Effector memory CD4-positive, alpha-beta T cell (primary cell): ENCODE results near the gene DHX38.

Experiments used
- DNase-seq, 3 donors: peaks; one replicate each; pipeline ENCODE4 v3.0.0-alpha.2; 2020
- H3K27ac ChIP-seq: 2 replicates; pipeline ENCODE4 v1.7.0; 2013; ENCODE audit warnings: mild to moderate bottlenecking, low read length, moderate library complexity; ENCODE audit not compliant: insufficient read depth, poor library complexity, severe bottlenecking
- H3K27me3 ChIP-seq: replicated peaks from 2 replicates; pipeline ENCODE4 v1.7.0; 2013; ENCODE audit warnings: mild to moderate bottlenecking, low read length; ENCODE audit not compliant: insufficient read depth, control insufficient read depth, poor library complexity, severe bottlenecking
- H3K36me3 ChIP-seq: 2 replicates; pipeline ENCODE4 v1.7.0; 2013; ENCODE audit warnings: mild to moderate bottlenecking, low read length, moderate library complexity; ENCODE audit not compliant: control insufficient read depth, insufficient read depth
- H3K4me1 ChIP-seq: 2 replicates; pipeline ENCODE4 v1.7.0; 2013; ENCODE audit warnings: low read length, mild to moderate bottlenecking; ENCODE audit not compliant: control insufficient read depth, insufficient read depth, poor library complexity, severe bottlenecking
- H3K4me3 ChIP-seq: 2 replicates; pipeline ENCODE4 v1.7.0; 2013; ENCODE audit warnings: low read length, low read depth, mild to moderate bottlenecking; ENCODE audit not compliant: insufficient read depth, poor library complexity, severe bottlenecking
- H3K9me3 ChIP-seq: 2 replicates; pipeline ENCODE4 v1.7.0; 2013; ENCODE audit warnings: mild to moderate bottlenecking, low read length, moderate library complexity; ENCODE audit not compliant: control insufficient read depth

The DHX38 gene

DNA sequence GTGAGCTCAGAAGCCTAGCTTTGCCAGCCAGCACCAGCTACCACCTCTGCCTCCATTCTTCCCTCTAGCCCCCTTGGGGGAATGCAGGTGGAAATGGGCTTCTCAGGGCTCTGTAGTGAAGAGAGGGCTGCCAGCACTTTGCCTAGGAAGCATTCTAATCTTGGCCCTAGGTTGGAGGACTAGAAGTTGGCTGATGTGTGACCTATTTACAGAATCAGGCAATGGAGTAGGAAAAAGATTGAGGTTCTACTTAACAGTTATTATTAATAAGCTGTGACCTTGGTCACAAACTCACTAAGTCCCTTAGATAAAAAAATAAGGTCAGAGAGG lies 19.9 kb downstream of the DHX38 start:
- H3K27me3 ChIP-seq = no peaks in the 10 kb centered on the region
- H3K4me1 ChIP-seq = no peaks in the 10 kb centered on the region
- DNase-seq = no peak
- H3K36me3 ChIP-seq = peaks cover 42% of the 10 kb centered on the region
- no peaks in the 10 kb centered on the region for H3K9me3 ChIP-seq
- H3K4me3 ChIP-seq = no peak overlapping the region
- H3K27ac ChIP-seq = no peak overlapping the region

DNA sequence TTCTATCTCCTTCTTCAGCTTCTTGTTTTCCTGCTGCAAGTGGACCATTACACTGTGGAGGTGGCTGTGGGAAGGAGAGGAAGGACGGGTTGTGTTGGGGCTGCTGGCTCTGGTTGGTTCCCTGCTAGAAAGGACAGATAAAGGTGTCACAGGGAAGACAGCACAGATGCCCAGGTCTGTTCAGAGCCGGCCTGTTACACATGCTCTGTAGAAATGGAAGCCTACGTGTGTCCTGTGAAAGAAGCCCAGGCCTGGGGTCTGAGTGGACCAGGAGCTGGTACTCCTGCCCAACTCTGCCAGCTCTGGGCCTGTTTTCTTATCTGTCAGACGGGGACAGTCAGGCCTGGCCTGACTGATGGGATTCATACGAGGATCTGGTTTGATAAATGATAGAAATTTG lies 26.4 kb downstream of the DHX38 start:
- Histone ChIP-seq H3K36me3 (no peaks in the 10 kb centered on the region), H3K4me3 (no peak overlapping the region)
- no peak for DNase-seq

DNA sequence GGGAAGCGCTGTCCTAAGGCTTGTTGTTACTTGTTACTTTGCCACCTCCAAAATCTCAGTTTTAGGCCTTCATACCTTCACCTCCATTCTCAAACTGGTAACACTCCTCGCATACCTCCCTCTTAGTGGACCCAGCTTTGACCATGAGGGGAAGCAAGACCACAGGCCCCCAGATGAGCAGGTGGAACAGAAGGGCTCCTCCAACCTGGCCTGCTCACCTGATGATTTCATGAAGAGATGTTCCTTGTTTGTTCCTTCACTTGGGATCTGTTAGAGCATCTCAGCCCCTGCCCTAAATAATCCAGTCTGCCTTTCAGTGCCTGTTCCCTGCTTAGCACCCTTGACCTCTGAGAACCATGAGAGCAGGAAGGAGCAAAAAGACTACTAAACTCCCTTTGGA lies 28.7 kb downstream of the DHX38 start:
- no peak for DNase-seq
- Histone ChIP-seq H3K27me3 (no peaks in the 10 kb centered on the region), H3K27ac (no peak overlapping the region), H3K4me3 (no peak overlapping the region), H3K9me3 (no peaks in the 10 kb centered on the region), H3K36me3 (no peaks in the 10 kb centered on the region), H3K4me1 (no peaks in the 10 kb centered on the region)

More for the DNA sequence above, 26.4 kb downstream of the DHX38 start:
- no peaks in the 10 kb centered on the region for H3K9me3 ChIP-seq
- H3K4me1 ChIP-seq = no peaks in the 10 kb centered on the region
- no peak overlapping the region for H3K27ac ChIP-seq
- H3K27me3 ChIP-seq = no peaks in the 10 kb centered on the region

DNA sequence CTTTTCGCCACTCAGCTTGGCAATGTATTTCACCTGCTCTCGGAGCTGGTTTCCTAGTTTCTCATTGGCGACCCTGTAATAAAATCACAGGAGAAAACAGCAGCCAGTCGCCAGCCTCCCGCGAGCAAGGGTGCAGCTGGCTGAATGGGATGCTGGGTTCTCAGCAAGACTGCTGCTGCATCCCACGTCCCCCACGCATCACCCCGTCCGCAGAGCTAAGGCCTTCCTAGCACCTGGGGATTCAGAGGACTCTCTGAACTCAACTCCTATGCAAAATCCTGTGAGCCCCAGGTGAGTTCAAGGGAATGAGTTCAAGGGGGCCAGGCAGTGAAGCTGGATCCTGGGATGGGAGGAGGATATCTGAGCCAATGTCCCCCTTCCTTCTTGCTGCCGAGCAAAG lies 29.3 kb downstream of the DHX38 start:
- DNase-seq = no peak
- no peaks in the 10 kb centered on the region for H3K4me1 ChIP-seq
- H3K27ac ChIP-seq = no peak overlapping the region
- H3K9me3 ChIP-seq = no peaks in the 10 kb centered on the region
- no peaks in the 10 kb centered on the region for H3K27me3 ChIP-seq
- H3K36me3 ChIP-seq = no peaks in the 10 kb centered on the region
- no peak overlapping the region for H3K4me3 ChIP-seq

DNA sequence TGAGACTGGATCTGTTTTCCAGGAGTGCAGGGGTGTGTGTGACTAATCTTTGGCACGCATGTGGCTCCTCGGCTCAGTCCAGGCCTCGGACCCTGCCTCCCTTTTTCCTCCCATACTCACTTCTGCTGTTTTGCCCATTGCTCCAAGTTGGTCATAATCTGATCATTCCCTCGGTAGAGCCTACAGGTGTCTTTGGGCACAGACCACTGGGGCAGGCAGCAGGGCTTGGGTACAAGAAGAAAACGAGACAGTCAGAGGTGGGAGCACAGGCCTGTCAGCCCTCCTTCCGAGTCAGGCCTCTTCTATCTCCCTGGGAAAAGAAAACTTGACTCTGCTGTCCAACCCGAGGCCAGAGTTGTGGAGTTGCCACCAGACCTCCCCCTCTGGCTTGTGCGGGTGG lies 29.8 kb downstream of the DHX38 start:
- Histone ChIP-seq H3K4me1 (no peaks in the 10 kb centered on the region), H3K36me3 (no peaks in the 10 kb centered on the region), H3K4me3 (no peak overlapping the region), H3K27ac (no peak overlapping the region), H3K27me3 (no peaks in the 10 kb centered on the region), H3K9me3 (no peaks in the 10 kb centered on the region)
- no peak for DNase-seq

DNA sequence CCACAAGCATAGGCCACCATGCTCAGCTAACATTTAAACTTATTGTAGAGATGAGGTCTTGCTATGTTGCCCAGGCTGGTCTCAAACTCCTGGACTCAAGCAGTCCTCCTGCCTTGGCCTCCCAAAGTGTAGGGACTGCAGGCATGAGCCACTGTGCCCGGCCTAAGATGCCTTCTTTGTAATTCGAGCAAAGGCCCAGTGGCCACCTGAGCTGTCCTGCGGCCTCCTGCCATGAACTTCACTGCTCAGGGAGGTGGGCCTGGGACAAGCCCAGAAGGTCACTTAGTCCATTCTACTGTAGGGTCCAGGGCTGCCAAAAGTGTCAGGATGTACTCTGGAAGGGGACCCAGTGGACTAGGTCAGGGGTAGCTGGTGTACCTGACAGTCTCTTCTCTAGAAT lies 30.5 kb downstream of the DHX38 start:
- H3K4me3 ChIP-seq = no peak overlapping the region
- no peak overlapping the region for H3K27ac ChIP-seq
- no peaks in the 10 kb centered on the region for H3K9me3 ChIP-seq
- no peaks in the 10 kb centered on the region for H3K4me1 ChIP-seq
- no peaks in the 10 kb centered on the region for H3K36me3 ChIP-seq
- no peak for DNase-seq
- H3K27me3 ChIP-seq = no peaks in the 10 kb centered on the region

DNA sequence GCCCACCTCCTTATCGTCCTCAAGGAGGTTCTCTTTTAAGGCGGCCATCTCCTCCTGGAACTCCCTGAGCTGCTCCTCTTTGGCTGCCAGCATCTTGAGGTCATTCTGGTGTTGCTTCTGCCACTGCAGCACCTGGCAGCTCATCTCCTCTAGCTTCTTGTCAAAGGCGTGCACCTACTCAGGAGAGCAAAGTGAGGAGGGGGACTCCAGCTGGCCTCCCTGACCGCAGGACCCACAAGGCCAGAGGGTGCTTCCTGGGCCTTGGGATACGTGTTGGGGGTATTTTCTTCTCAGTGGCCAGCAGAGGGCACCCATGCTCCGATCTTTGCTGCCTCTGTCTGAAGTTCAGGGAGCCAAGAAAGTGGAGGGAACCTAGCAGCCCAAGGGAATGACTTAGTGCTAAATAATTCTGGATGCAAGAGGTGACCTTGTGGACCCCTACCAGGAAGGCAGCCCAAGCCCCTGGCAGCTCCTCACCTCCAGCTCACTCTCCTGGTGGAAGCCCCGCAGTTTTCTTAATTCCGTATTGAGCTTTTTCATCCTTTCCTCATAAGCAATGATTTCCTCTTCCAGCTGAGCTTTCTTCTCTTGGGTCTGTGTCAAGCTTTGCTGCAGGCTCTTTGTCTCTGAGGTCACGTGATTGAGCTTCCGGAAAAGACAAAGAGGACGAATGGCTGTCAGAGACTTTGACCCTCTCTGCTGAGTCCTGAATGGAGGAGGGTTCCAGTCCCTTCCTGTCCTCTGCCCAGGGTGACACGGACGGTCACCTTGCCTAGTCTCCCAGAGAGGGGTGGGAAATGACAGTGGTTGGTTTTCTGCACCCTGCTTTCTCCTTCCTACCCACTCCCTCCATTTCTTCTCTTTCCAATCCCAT lies 31.4 kb downstream of the DHX38 start:
- no peaks in the 10 kb centered on the region for H3K36me3 ChIP-seq
- H3K27ac ChIP-seq = no peak overlapping the region
- no peaks in the 10 kb centered on the region for H3K9me3 ChIP-seq
- no peaks in the 10 kb centered on the region for H3K27me3 ChIP-seq
- peak in 2 of 3 donors; percentile 9 to 39 for DNase-seq
- H3K4me1 ChIP-seq = no peaks in the 10 kb centered on the region
- no peak overlapping the region for H3K4me3 ChIP-seq

DNA sequence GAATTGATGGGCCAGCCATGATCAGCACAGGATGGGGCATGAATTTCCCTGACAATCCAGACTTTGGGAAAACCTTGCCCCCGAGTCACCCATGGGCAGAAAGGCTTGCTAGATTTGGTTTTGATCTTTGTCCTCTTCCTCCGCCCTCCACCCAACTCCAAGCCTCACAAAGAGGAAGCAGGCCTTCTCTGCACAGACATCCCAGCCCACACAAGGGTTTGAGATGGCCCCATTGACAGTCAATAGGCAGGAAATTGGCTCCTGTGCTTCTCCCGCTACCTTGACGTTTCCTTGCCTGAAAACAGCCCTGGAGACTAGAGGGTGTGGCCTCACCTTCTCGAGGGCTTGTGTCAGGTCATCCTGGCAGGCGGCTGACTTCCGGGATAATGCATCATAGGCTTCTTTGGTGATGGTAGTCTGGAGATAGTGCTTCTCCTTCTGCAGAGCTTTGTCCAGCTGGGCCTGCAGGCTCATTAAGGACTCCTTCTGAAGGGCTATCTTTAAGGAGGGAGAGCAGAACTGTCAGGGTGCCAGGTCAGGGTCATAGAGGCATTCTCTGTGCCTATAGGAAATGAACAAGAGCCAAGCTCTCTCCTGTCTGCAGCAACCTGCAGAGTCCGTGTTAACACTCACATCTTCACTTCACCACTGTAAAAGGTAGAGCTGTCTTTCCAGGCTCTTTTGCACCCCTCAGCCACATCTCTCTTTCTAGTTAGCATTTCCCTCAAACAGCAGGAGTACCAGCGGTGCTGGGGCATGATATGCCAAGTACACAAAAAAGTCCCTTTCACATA lies 32.2 kb downstream of the DHX38 start:
- Histone ChIP-seq H3K27me3 (no peaks in the 10 kb centered on the region), H3K4me3 (no peak overlapping the region), H3K36me3 (no peaks in the 10 kb centered on the region), H3K27ac (no peak overlapping the region), H3K4me1 (no peaks in the 10 kb centered on the region), H3K9me3 (no peaks in the 10 kb centered on the region)
- no peak for DNase-seq

DNA sequence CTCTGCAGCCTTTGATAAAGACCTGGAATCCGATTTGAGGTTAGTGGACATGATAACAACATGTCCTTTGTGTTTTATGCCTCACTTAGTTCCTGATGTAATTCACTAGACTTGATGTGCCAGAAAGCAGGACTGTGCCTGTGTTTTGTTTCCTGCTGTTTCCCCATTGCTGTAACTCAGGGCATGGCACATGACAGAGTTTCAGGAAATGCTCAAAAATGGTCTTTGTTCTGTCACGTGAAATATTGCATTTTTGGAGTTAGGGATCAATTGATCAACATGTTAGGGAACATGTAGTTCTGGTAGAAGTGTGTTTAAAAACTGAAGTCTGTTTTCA lies 32.8 kb downstream of the DHX38 start:
- H3K4me1 ChIP-seq = no peaks in the 10 kb centered on the region
- no peaks in the 10 kb centered on the region for H3K36me3 ChIP-seq
- DNase-seq = no peak
- no peak overlapping the region for H3K4me3 ChIP-seq
- no peak overlapping the region for H3K27ac ChIP-seq
- no peaks in the 10 kb centered on the region for H3K27me3 ChIP-seq
- no peaks in the 10 kb centered on the region for H3K9me3 ChIP-seq

DNA sequence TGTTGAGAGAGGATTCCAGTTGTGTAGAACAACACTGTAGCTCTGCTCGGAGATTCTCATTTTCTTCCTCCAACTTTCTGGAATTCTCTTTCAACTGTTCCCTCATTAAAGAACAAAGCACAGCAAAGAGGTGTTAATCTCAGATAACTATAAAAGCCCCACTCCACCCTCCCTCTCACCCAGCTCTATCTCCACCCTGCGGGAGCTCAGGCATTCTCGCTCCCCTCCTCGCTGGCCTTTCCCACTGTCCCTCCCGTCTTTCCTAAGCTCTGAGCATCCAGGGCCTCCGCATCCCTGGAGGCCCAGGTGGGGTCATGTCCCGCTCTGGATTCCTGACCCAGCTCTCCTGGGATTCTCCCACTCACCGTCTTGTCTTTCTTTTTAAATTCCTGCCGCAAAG lies 35.1 kb downstream of the DHX38 start:
- Histone ChIP-seq H3K4me1 (no peaks in the 10 kb centered on the region), H3K9me3 (no peaks in the 10 kb centered on the region), H3K27me3 (no peaks in the 10 kb centered on the region), H3K36me3 (no peaks in the 10 kb centered on the region), H3K27ac (no peak overlapping the region), H3K4me3 (no peak overlapping the region)
- DNase-seq = no peak
